HepG2 (cell line): ENCODE data around the gene SERINC4. TPM values are rescaled to one million over a fixed set of nuclear protein-coding genes. Genes with fewer than 3 reads are reported as not detected.
A peak's percentile ranks its signal among the peaks of the same experiment; 100 is the strongest.

Experiments used
- ATAC-seq: fragments of 200-7000 bp; cut with Tn5 transposase; 3 replicates; pipeline ENCODE4 v1.9.1; 2020; ENCODE audit warnings: mild to moderate bottlenecking, moderate library complexity
- BruUV-seq: library from RNA; stranded (reverse); fragments of 400-500 nt; replicated peaks from 2 replicates; lab custom pipeline; 2021; lab: Mats Ljungman, UMichigan
- CTCF ChIA-PET: fragments of 300-600 bp; formaldehyde crosslinking; extraction: SDS; loops from one replicate; lab custom pipeline; 2021; ENCODE audit warnings: low total read pairs, inconsistent platforms, low intra/inter-chr PET ratio; lab: Yijun Ruan, JAX
- POLR2A ChIA-PET: fragments of 350-600 bp; sonication (Branson Sonifier 250); formaldehyde crosslinking; loops from one replicate; lab custom pipeline; 2020; ENCODE audit warnings: antibody characterized with exemption, inconsistent platforms; lab: Yijun Ruan, JAX
- DNase-seq: peaks from one replicate; pipeline ENCODE4 v3.0.0-alpha.2; 2015; ENCODE audit warnings: low spot score
- FAIRE-seq: peaks from 3 replicates; lab custom pipeline; 2011; peaks lifted over from hg19 to GRCh38; lab: Jason Lieb, UNC
- H2AFZ ChIP-seq: one replicate; pipeline ENCODE4 v1.6.1; 2011; ENCODE audit warnings: low read length, inconsistent platforms
- H3K27ac ChIP-seq: fragments of 300-600 bp; 3 replicates; pipeline ENCODE4 v1.8.0; 2011; ENCODE audit warnings: mixed run types, mild to moderate bottlenecking, mixed read lengths, low read length, inconsistent platforms; ENCODE audit not compliant: insufficient read depth; ENCODE audit errors: extremely low read length
- H3K27me3 ChIP-seq, 2 experiments: fragments of 200-600 bp in 1 of 2; 2 replicates in 1 of 2; 3 replicates in 1 of 2; pipeline versions ENCODE4 v1.6.0 to v1.8.0; 2011; ENCODE audit warnings: low read length in 2 of 2, mild to moderate bottlenecking in 2 of 2, moderate library complexity in 2 of 2, inconsistent platforms in 1 of 2; ENCODE audit not compliant: insufficient read depth in 2 of 2, control insufficient read depth in 1 of 2
- H3K36me3 ChIP-seq, 2 experiments: fragments of 200-600 bp in 1 of 2; replicated peaks in 1 of 2; 2 replicates in 1 of 2; 3 replicates in 1 of 2; pipeline versions ENCODE4 v1.5.1 to v1.8.0; 2011; ENCODE audit warnings: low read length in 2 of 2, inconsistent platforms in 1 of 2; ENCODE audit not compliant: insufficient read depth in 2 of 2, control insufficient read depth in 1 of 2
- H3K4me1 ChIP-seq: 2 replicates; pipeline ENCODE4 v1.5.1; 2012; ENCODE audit warnings: low read length, inconsistent platforms; ENCODE audit not compliant: insufficient read depth
- H3K4me2 ChIP-seq: 2 replicates; pipeline ENCODE4 v1.6.0; 2011; ENCODE audit warnings: low read depth, low read length, inconsistent platforms
- H3K4me3 ChIP-seq, 3 experiments: fragments of 200-600 bp in 1 of 3; sonication (generic), shearing (Covaris generic) in 1 of 3; replicated peaks in 1 of 3; 2 replicates each; pipeline ENCODE4 v1.5.1; 2011 to 2016; ENCODE audit warnings: low read length in 3 of 3, inconsistent platforms in 2 of 3, low read depth in 2 of 3, mild to moderate bottlenecking in 2 of 3, control low read depth in 1 of 3, mixed read lengths in 1 of 3; ENCODE audit not compliant: insufficient read depth in 1 of 3
- H3K79me2 ChIP-seq: one replicate; pipeline ENCODE4 v1.6.1; 2011; ENCODE audit warnings: low read length, inconsistent platforms; ENCODE audit not compliant: insufficient read depth
- H3K9ac ChIP-seq: 2 replicates; pipeline ENCODE4 v1.6.0; 2011; ENCODE audit warnings: mild to moderate bottlenecking, low read depth, low read length, inconsistent platforms; ENCODE audit not compliant: insufficient read depth
- H3K9me3 ChIP-seq: 2 replicates; pipeline ENCODE4 v1.5.1; 2012; ENCODE audit warnings: mild to moderate bottlenecking, low read length
- H4K20me1 ChIP-seq: 2 replicates; pipeline ENCODE4 v1.6.0; 2011; ENCODE audit warnings: inconsistent platforms, mild to moderate bottlenecking, low read length, moderate library complexity; ENCODE audit not compliant: insufficient read depth
- ATF1 ChIP-seq: IDR thresholded peaks from 2 replicates; pipeline ENCODE4 v1.6.1; 2016; ENCODE audit warnings: mild to moderate bottlenecking, control low read depth
- FOXJ3 ChIP-seq: sonication (generic); formaldehyde crosslinking; IDR thresholded peaks from 2 replicates; pipeline ENCODE4 v1.4.0; 2020; ENCODE audit warnings: missing genetic modification reagents, mild to moderate bottlenecking, borderline replicate concordance
- MIER2 ChIP-seq: IDR thresholded peaks from 2 replicates; pipeline ENCODE4 v1.6.1; 2016; ENCODE audit warnings: missing biosample characterization, missing genetic modification reagents
- REPIN1 ChIP-seq: sonication (generic); formaldehyde crosslinking; IDR thresholded peaks from 2 replicates; pipeline ENCODE4 v1.8.0; 2022; ENCODE audit warnings: missing genetic modification reagents, low read depth, mild to moderate bottlenecking, borderline replicate concordance
- SAFB2 ChIP-seq: sonication (generic); formaldehyde crosslinking; IDR thresholded peaks from 2 replicates; pipeline ENCODE4 v1.5.1; 2020; ENCODE audit warnings: missing genetic modification reagents, low read depth, mild to moderate bottlenecking, borderline replicate concordance
- ZNF253 ChIP-seq: sonication (generic); formaldehyde crosslinking; IDR thresholded peaks from 2 replicates; pipeline ENCODE4 v1.8.0; 2022; ENCODE audit warnings: mild to moderate bottlenecking, missing genetic modification reagents, borderline replicate concordance
- ZNF264 ChIP-seq: sonication (generic); formaldehyde crosslinking; IDR thresholded peaks from 2 replicates; pipeline ENCODE4 v1.4.0; 2020; ENCODE audit warnings: missing genetic modification reagents
- WGBS: methylation state at CpG from one replicate; pipeline ENCODE4 v1.1.6; 2017; ENCODE audit warnings: low lambda C conversion rate; 5-methylcytosine and 5-hydroxymethylcytosine counted together
- in situ Hi-C: cut with HindIII; loops from 2 replicates; pipeline ENCODE4 v1.10.0; 2017; ENCODE audit warnings: low pct_unique_long_range_greater_than_20kb; ENCODE audit not compliant: extremely low pct_ligation_motif_present
- intact Hi-C: fragments of 100-400 bp; cut with micrococcal nuclease; formaldehyde crosslinking; loops from one replicate; pipeline ENCODE4 v1.10.0; 2022; ENCODE audit not compliant: unreplicated experiment
- polyA plus RNA-seq, 8 experiments: library from polyadenylated mRNA; depleted of rRNA in 3 of 8; stranded (reverse) in 7 of 8; unstranded in 1 of 8; fragments of >200 nt; fragmentation: Illumina TruSeq in 4 of 8; extraction: Trizol in 4 of 8; gene quantifications; 2 replicates each; pipeline versions ENCODE4 v1.2.1 to v1.2.3, GENCODE V29; 2011 to 2016; ENCODE audit warnings: low read depth in 4 of 8, missing spikeins in 1 of 8, mixed read lengths in 1 of 8; ENCODE audit not compliant: insufficient read depth in 1 of 8
- total RNA-seq, 5 experiments: library from RNA; depleted of rRNA; stranded (reverse); fragments of >200 nt; fragmentation: Illumina TruSeq; extraction: Trizol; gene quantifications; 2 replicates each; pipeline ENCODE4 v1.2.3, GENCODE V29; 2016; ENCODE audit warnings: low read depth in 1 of 5
- TF ChIP-seq, protein P1 (sequence below), 2 experiments: IDR thresholded peaks; 2 replicates each; pipeline ENCODE4 v1.6.1; 2011 to 2012; ENCODE audit warnings: low read length in 2 of 2, borderline replicate concordance in 1 of 2, low read depth in 1 of 2, mild to moderate bottlenecking in 1 of 2, moderate library complexity in 1 of 2
- TF ChIP-seq, protein P2 (sequence below): sonication (generic); formaldehyde crosslinking; IDR thresholded peaks from 2 replicates; pipeline ENCODE4 v1.5.0; 2020; ENCODE audit warnings: mild to moderate bottlenecking, missing genetic modification reagents, moderate library complexity
- TF ChIP-seq, protein P3 (sequence below): IDR thresholded peaks from 2 replicates; pipeline ENCODE4 v1.6.1; 2016; ENCODE audit warnings: low read depth, control low read depth
- TF ChIP-seq, protein P4 (sequence below): sonication (generic); formaldehyde crosslinking; IDR thresholded peaks from 2 replicates; pipeline ENCODE4 v1.4.0; 2020; ENCODE audit warnings: missing genetic modification reagents, low read depth, mild to moderate bottlenecking, borderline replicate concordance

The SERINC4 gene
- total and polyA plus RNA-seq, 2 of the 13 experiments (the other 11 are each of a cell fraction or from before 2014, with no cell fraction given): not detected

DNA sequence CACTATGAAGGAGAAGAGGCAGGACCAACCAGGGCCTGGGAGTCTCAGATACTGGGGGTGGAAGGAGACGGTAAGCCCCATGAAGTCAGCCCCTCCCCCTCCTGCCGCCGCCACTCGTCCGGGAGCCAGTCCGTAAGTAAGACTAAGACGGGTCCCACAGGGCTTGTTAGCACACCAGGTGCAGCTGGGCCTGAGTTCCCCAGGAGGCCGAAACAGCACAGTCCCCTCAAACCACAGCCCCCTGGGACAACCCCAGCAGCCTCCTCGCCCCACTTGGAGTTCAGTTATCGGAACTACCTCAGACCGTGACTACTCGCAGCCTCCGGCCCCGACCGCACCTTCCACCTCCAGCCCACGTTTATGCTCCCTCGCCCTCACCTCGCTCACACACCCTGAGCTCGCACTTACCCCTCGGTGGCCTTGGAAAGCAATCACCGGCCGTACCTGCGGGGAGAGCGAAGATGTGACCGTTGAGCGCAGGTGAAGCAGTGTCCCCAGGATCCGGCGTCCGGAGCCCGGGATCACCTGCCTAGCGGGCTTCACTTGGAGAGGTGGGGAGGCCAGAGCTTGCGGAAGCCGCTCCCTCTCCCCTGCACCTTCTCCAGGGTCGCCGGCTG, 23.8 kb downstream of the SERINC4 start (continued):
- TF ChIP-seq, protein P1, sequence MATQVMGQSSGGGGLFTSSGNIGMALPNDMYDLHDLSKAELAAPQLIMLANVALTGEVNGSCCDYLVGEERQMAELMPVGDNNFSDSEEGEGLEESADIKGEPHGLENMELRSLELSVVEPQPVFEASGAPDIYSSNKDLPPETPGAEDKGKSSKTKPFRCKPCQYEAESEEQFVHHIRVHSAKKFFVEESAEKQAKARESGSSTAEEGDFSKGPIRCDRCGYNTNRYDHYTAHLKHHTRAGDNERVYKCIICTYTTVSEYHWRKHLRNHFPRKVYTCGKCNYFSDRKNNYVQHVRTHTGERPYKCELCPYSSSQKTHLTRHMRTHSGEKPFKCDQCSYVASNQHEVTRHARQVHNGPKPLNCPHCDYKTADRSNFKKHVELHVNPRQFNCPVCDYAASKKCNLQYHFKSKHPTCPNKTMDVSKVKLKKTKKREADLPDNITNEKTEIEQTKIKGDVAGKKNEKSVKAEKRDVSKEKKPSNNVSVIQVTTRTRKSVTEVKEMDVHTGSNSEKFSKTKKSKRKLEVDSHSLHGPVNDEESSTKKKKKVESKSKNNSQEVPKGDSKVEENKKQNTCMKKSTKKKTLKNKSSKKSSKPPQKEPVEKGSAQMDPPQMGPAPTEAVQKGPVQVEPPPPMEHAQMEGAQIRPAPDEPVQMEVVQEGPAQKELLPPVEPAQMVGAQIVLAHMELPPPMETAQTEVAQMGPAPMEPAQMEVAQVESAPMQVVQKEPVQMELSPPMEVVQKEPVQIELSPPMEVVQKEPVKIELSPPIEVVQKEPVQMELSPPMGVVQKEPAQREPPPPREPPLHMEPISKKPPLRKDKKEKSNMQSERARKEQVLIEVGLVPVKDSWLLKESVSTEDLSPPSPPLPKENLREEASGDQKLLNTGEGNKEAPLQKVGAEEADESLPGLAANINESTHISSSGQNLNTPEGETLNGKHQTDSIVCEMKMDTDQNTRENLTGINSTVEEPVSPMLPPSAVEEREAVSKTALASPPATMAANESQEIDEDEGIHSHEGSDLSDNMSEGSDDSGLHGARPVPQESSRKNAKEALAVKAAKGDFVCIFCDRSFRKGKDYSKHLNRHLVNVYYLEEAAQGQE (IDR thresholded peaks at IDR 0.05; ENCODE audit: borderline replicate concordance in 1 of 2, low read depth in 1 of 2, low read length in 2 of 2): no peak
- TF ChIP-seq MIER2 (CRISPR knock-in tag) (0 out of 2 replicates have a peak, but pooled peaks have one; percentile 24), ZNF253 (CRISPR knock-in tag) (peak; percentile 69; the same call in 1 of the 2 replicates)

DNA sequence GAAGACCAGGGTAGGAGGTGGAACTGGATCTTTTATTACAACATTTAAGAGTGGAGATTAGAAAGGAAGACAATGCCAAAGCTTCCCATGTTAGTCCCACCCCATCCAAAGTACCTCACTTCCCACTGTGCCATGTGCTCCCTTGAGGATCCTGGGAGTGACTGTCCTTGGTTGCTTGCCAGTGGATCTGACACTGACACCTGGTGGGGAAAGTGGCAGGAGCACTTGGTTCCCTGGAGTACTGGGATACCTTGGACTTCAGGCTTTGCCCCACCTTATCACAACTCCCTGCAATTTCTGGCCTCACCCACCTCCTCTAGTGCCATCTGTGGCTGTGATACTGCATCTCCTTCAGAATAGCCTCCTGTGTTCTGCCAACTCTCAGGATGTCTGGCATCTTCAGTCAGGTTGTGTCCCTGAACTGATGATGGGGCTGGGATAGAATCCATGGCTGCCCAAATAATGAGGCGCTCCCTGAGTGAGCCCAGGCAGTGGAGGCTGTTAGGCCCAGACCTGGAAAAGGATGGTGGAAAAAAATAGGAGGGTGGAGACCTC, 24.5 kb downstream of the SERINC4 start:
- H3K79me2 ChIP-seq: no peaks in the 10 kb centered on the region
- H3K27me3 ChIP-seq: no peaks in the 10 kb centered on the region
- peaks cover 15% of the 10 kb centered on the region for H3K4me1 ChIP-seq
- FAIRE-seq: peak; percentile 92
- H3K4me3 ChIP-seq: peak overlapping the region; percentile 65 to 97 (median 78); a peak in 5 of 6 replicates
- H3K27ac ChIP-seq: peak overlapping the region; percentile 13
- 0 out of 2 replicates have a peak overlapping the region, but pooled peaks have one; percentile 75 for H3K9ac ChIP-seq
- peaks cover 4 to 30% of the 10 kb centered on the region in 2 experiments; a peak in 4 of 5 replicates for H3K36me3 ChIP-seq
- BruUV-seq: TSS peak; percentile 42
- H4K20me1 ChIP-seq: no peaks in the 10 kb centered on the region
- DNase-seq: peak; percentile 79
- CTCF ChIA-PET: no interaction called here
- intact Hi-C loops (no loop called here), in situ Hi-C loops (loop anchor here (10.0 kb wide), 1 partner anchor 261 kb away; the partner anchor contains the start of gene MAP1A)
- peak overlapping the region; percentile 99 for H3K4me2 ChIP-seq
- 89% methylated on average over 1 of the region's 1 CpG for WGBS
- no peaks in the 10 kb centered on the region for H3K9me3 ChIP-seq
- no peak overlapping the region for H2AFZ ChIP-seq
- ATAC-seq: peak; percentile 70
- POLR2A ChIA-PET: interaction anchor here (1.8 to 4.0 kb wide), 4 partner anchors 14 to 30 kb away, joined by 4 to 34 read pairs (median 20); partner anchors contain the start of genes HYPK, PDIA3 and SERINC4
- TF ChIP-seq, protein P2, sequence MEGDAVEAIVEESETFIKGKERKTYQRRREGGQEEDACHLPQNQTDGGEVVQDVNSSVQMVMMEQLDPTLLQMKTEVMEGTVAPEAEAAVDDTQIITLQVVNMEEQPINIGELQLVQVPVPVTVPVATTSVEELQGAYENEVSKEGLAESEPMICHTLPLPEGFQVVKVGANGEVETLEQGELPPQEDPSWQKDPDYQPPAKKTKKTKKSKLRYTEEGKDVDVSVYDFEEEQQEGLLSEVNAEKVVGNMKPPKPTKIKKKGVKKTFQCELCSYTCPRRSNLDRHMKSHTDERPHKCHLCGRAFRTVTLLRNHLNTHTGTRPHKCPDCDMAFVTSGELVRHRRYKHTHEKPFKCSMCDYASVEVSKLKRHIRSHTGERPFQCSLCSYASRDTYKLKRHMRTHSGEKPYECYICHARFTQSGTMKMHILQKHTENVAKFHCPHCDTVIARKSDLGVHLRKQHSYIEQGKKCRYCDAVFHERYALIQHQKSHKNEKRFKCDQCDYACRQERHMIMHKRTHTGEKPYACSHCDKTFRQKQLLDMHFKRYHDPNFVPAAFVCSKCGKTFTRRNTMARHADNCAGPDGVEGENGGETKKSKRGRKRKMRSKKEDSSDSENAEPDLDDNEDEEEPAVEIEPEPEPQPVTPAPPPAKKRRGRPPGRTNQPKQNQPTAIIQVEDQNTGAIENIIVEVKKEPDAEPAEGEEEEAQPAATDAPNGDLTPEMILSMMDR (CRISPR knock-in tag): peak; percentile 88
- TF ChIP-seq ZNF264 (CRISPR knock-in tag) (no peak), FOXJ3 (CRISPR knock-in tag) (no peak), SAFB2 (CRISPR knock-in tag) (no peak), REPIN1 (CRISPR knock-in tag) (peak; percentile 23; the same call in 1 of the 2 replicates), ATF1 (CRISPR knock-in tag) (no peak)
- TF ChIP-seq, protein P3, sequence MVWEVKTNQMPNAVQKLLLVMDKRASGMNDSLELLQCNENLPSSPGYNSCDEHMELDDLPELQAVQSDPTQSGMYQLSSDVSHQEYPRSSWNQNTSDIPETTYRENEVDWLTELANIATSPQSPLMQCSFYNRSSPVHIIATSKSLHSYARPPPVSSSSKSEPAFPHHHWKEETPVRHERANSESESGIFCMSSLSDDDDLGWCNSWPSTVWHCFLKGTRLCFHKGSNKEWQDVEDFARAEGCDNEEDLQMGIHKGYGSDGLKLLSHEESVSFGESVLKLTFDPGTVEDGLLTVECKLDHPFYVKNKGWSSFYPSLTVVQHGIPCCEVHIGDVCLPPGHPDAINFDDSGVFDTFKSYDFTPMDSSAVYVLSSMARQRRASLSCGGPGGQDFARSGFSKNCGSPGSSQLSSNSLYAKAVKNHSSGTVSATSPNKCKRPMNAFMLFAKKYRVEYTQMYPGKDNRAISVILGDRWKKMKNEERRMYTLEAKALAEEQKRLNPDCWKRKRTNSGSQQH (CRISPR knock-in tag): peak; percentile 59; the same call in 1 of the 2 replicates
- TF ChIP-seq, protein P4, sequence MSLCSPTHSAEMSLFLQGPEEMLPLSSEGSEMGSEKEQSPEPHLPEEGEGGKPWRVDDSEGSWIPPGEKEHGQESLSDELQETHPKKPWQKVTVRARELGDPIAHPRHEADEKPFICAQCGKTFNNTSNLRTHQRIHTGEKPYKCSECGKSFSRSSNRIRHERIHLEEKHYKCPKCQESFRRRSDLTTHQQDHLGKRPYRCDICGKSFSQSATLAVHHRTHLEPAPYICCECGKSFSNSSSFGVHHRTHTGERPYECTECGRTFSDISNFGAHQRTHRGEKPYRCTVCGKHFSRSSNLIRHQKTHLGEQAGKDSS (CRISPR knock-in tag): no peak
